HPDE6-E6E7 (cell line): ENCODE measurements around the gene HSPG2.
A peak's percentile ranks its signal among the peaks of the same experiment; 100 is the strongest.
"Not testable (repeated sequence)": the region's sequence is repeated elsewhere in the genome, so short reads cannot be mapped to it uniquely, and the experiment has no call there.

Source experiments
- DNase-seq: peaks from one replicate; pipeline ENCODE4 v3.0.0; 2011; ENCODE audit warnings: missing footprints; ENCODE audit errors: extremely low spot score

HSPG2 gene

DNA sequence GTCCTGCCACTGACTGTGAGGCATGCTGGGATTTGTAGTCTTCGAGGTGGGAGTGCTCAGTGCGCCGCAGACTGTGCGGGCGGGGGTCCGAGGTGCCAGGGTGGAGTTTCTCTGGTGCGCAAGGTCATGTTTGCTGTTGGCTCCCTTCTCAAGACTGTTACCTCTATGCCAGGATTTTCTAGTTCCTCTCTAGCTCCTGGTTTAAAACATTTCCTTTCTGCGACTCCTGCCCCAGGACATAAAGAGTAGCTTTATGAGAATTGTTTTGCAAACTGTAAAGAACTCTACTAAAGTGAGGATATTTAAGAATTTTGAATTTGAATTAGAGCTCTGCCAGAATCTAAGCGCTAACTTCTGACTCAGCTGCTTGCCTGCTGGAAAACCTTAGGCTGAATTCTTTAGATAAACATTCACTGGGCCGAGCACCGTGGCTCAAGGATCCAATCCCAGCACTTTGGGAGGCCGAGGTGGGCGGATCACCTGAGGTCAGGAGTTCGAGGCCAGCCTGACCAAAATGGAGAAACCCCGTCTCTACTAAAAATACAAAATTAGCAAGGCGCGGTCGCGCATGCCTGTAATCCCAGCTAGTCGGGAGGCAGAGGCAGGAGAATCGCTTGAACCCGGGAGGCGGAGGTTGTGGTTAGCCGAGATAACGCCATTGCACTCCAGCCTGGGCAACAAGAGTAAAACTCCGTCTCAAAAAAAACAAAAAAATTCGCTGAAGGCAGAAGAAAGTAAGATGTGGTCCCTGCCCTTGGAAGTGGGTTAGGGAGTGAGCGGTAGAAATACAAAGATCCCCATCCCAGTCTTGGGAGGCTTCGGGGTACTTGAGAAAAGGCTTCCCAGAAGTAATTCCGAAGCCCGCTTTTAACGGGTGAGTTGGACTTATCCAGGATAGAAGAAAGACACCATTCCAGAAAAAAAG, 153.2 kb downstream of the HSPG2 start:
- DNase-seq = no peak

DNA sequence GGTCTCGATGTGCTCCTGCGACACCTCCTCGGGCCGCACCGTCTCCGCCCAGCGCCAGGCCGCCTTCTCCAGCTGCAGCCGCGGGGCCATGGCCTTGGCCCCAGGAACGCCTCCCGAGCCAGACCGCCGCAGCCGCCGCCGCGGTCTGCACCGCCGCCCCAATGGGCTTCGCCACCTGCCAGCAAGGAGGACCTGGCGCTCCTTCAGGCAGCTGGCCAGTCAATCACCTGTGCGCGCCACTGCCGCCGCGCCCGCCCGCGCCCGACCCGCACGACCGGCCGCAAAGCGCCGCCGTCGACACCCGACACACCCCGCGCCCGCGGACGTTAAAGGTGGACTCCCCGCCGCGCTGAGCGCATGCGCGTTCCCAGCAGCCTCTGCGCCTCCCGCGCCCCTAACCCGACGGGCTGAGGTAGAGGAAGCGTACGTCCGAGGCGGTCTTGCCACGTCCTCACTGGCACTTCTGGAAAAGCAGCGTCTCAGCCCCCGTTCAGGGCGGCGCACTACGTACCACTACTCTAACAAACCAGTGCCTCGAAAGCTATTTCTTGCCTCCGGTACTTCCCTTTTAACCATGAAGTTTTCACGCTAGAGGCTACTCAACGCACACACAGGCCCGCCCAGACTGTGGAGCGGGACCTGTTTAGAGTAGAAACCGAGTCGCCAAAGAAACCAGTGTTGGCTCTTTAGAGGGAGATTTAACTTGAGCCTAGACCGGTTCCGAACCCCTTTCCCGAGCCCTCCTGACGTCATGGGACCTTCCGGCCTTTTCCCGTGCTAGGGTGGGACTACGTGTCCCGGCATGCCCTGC, 154.0 kb downstream of the HSPG2 start, which contains the start of gene USP48:
Gene USP48 (minus strand): TSS at position 282 of the 811 bp plus-strand sequence. CDS start 192 bp downstream, at position 90.
- peak; percentile 93 for DNase-seq

DNA sequence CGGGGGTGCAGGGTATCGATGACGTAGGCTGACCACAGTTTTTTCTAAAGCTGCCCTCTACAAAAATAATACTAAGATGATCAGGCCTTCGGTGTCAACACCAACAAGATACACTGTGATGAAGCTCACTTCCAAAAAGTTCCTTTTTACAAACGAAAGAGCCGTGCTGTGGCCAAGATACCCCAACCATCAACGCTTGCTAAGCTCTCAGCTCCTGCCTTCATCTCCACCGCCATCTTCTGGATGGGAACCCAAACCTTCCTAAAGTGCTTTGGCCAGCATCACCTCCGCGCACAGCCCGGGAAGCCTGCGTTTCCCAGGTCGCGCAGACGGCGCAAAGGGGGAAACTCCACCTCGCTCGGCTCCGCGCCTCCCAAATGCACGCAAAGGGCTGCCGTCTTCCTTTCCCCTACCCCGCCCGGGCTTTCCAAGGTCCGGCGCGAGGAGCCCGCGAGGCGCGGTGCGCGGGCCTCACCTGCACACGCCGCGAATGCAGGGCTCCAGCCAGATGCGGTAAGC, 154.7 kb downstream of the HSPG2 start:
- no peak for DNase-seq

DNA sequence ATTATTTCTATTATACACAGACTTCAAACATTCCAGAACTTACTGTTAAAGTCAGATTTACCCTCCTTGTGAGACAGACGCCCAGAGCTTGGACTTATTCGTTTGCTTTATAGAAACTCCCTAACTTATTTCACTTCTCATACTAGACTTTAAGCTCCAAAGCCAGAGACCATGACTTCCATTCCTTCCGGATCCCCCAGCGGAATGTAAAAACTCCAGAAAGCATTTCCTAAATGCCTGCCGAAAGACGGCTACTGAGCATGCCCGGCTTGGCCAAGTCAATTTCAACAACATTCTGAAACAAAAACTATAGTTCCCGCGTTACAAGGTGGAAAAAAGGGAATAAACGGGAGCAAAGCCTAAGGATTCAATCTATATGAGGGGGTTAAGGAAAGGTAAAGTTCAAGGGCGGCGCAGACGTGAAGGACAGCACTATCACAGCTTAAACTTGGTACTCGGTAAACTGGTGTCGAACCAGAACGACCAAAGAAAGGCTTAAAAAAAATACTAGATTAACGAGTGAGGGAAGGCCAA, 155.2 kb downstream of the HSPG2 start:
- no peak for DNase-seq

DNA sequence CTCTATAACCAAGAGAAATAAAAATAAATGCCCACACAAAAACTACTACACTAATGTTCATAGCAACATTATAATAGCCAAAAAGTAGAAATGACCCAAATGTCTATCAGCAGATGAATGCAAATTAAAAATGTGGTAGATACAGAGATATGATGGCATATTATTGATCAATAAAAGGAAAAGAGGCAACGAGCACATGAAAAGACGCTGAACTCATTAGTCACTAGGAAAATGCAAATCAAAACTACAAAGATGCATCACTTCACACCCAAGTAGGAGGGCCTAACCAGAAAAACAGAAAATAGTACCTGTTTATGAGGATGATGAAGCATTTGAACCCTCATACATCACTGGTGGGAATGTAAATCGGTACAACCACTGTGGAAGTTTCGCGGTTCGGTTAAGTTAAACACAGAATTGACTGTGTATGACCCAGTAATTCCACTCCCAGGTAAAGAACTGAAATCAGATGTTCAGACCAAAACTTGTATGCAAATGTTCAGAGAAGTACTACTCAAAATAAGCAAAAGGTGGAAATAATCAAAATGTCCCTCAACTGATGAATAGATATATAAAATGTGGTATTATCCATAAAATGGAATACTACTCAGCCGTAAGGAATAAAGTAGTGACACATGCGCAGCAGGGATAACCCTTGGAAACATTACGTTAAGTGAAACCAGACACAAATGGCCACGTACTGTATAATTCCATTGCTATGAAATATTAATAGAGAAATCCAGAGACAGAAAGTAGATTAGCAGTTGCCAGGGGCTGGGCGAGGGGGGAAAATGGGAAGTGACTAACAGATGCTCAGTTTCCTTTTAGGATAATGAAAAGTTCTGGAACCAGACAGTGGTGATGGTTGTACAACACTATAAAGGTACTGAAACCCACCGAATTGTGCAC, 157.2 kb downstream of the HSPG2 start:
- no peak for DNase-seq

DNA sequence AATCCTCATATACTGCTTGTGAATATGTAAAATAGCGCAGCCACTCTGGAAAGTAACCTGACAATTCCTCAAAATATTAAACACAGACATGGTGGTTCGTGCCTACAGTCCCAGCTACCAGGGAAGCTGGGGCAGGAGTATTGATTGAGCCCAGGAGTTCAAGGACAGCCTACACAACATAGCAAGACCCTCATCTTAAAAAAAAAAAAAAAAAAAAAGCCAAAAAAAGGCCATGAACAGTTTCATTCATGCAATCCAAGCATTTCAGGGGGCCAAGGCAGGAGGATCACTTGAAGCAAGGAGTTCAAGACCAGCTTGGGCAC, 158.7 kb downstream of the HSPG2 start:
- DNase-seq = no peak

DNA sequence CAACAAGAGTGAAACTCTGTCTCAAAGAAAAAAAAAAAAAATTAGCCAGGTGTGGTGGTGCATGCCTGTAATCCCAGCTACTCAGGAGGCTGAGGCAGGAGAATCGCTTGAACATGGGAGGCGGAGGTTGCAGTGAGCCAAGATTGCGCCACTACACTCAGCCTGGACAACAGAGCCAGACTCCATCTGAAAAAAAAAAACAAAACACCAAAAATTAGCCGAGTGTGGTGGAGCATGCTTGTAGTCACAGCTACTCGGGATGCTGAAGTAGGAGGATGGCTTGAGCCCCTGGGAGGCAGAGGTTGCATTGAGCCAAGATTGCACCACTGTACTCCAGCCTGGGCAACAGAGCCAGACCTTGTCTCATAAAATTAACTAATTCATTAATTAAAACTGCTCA, 160.2 kb downstream of the HSPG2 start:
- DNase-seq = not testable (repeated sequence)

DNA sequence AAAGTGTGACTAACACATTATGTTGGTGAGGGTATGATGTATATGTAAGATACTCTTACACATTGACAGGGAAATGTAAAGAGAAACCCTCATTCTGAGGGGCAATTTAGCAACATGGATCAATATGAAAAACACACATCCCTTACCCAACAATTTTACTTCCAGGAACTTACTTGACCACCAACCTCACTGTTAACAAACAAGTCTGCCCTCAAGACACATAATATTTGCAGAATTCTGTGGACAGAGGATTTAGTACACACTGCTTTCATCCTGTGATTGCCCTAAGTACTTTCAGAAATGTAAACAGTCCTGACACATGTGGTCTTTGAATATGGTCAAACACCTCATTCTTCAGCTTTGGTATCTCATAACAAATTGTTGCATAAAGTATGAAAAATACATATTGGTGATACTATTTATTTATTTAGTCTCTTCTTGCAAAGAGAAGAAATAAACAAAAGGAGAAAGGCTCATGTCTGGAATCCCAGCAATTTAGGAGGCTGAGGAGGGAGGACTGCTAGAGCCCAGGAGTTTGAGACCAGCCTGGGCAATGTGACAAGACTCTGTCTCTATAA, 161.0 kb downstream of the HSPG2 start:
- no peak for DNase-seq

DNA sequence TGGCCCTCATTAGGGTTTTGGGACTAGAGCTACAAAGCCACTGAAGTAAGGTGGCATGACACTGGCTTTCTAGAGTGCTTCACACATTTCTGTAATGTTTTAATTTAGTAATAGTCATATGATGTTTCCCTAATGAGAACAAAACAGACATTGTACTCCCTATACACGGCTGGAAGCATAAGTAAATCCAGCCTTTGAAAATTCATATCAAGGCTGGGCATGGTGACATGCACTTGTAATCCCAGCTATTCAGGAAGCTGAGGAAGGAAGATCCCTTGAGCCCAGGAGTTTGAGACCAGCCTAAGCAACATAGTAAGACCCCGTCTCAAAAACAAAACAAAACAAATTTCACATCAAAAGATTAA, 161.6 kb downstream of the HSPG2 start:
- no peak for DNase-seq

DNA sequence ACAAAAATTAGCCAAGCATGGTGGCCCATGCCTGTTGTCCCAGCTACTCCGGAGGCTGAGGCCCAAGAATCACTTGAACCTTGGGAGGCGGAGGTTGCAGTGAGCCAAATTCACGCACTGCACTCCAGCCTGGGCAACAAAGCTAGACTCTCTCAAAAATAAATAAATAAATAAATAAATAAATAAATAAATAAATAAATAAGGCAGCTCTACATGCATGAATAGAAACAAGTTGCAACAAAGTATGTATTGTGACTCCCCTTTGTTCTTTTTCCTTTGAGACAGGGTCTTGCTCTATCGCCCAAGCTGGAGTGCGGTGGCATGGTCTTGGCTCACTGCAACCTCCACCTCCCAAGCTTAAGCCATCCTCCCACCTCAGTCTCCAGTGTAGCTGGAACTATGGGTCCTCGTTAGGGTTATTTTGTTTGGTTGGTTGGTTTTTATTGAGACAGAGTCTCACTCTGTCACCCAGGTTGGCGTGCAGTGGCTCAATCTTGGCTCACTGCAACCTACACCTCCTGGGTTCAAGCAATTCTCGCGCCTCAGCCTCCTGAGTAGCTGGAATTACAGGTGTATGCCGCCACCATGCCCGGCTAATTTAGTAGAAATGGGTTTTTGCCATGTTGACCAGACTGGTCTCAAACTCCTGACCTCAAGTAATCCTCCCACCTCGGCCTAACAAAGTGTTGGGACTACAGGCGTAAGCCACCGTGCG, 162.1 kb downstream of the HSPG2 start:
- no peak for DNase-seq

DNA sequence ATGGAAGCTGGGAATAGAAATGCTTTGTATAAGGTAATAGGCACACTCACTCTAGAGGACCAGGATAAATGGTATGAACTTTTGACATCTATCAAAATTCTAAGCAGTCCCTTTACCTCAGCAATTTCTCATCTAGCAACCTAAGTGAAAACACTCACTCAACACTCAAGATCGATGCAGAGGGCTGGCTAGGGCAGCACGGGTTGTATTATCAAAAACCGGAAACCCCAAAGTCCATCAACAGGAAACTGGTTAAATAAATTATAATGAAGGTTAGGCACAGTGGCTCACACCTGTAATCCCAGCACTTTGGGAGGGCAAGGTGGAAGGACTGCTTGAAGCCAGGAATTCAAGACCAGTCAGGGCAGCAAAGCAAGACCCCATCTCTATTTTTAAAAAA, 163.5 kb downstream of the HSPG2 start:
- DNase-seq = no peak
